ENCODE data around the gene SOWAHB.

Gene SOWAHB

DNA sequence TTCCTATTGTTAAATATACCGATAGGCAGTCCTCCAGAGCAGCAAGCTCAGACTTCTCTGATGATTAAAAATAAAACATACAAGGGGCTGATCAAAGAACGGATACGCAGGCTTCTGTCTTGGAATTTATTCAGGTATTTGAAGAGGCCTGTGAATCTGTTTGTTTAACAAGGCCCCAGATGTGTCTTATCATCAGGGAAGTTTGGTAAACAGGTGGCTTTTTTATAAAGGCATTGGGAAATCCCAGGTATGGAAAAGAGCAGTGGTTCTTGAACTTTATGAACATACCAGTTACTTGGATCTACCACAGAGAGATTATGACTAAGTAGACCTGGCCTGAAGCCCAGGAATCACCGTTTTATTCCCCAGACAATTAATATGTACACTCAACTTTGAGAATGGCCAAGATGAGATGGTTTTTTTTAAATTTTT lies 47.9 kb downstream of the SOWAHB start:
- TF ChIP-seq GATA2 (IDR thresholded peaks at IDR 0.05; ENCODE audit: low read depth, low read length) = no peak
- no peak for TF ChIP-seq GATA3 (IDR thresholded peaks at IDR 0.05; ENCODE audit: low read depth, low read length)

Data from SH-SY5Y (cell line).